NT2/D1 (cell line): ENCODE results near the gene ELP4.

Experiments used
- DNase-seq: peaks from one replicate; pipeline ENCODE4 v3.0.0-alpha.2; 2011; ENCODE audit warnings: low read depth, low spot score
- H3K27me3 ChIP-seq: 2 replicates; pipeline ENCODE4 v1.6.0; 2011; ENCODE audit warnings: mild to moderate bottlenecking; ENCODE audit not compliant: insufficient read length, insufficient read depth
- H3K36me3 ChIP-seq: 2 replicates; pipeline ENCODE4 v1.6.1; 2011; ENCODE audit warnings: mild to moderate bottlenecking, low read length, mixed read lengths; ENCODE audit not compliant: insufficient read depth, insufficient read length
- H3K4me1 ChIP-seq: 2 replicates; pipeline ENCODE4 v1.5.1; 2011; ENCODE audit not compliant: insufficient read depth, insufficient read length
- H3K4me3 ChIP-seq: 2 replicates; pipeline ENCODE4 v1.5.1; 2011; ENCODE audit warnings: low read depth; ENCODE audit not compliant: insufficient read length
- H3K9ac ChIP-seq: 2 replicates; pipeline ENCODE4 v1.6.0; 2011; ENCODE audit warnings: low read depth; ENCODE audit not compliant: insufficient read length
- H3K9me3 ChIP-seq: 2 replicates; pipeline ENCODE4 v1.5.1; 2011; ENCODE audit warnings: mild to moderate bottlenecking, low read length; ENCODE audit not compliant: insufficient read depth
- SUZ12 ChIP-seq: IDR thresholded peaks from 2 replicates; pipeline ENCODE4 v1.6.1; 2011; ENCODE audit not compliant: insufficient read length, insufficient read depth; ENCODE audit errors: extremely low read depth
- YY1 ChIP-seq: IDR thresholded peaks from 2 replicates; pipeline ENCODE4 v1.6.1; 2011; ENCODE audit not compliant: insufficient read length, insufficient read depth
- ZNF274 ChIP-seq: IDR thresholded peaks from 2 replicates; pipeline ENCODE4 v1.6.1; 2011; ENCODE audit warnings: mild to moderate bottlenecking, low read depth, low read length

The ELP4 gene

GRCh38 chr11:31810779-31811647, 301.4 kb downstream of the ELP4 start, which contains the start of gene PAX6:
Gene PAX6, minus strand, starts transcription at chr11:31811322. Its CDS starts 4,911 bp downstream, at chr11:31806411.
- Histone ChIP-seq H3K36me3 (no peaks in the 10 kb centered on the region), H3K9me3 (no peaks in the 10 kb centered on the region), H3K4me3 (peak within 1 kb of the TSS; percentile 24), H3K4me1 (peaks cover 7% of the 10 kb centered on the region), H3K9ac (no peak within 1 kb of the TSS), H3K27me3 (peaks cover 99% of the 10 kb centered on the region)
- no peak for DNase-seq
- TF ChIP-seq SUZ12 (no peak), ZNF274 (no peak), YY1 (no peak)

DNA sequence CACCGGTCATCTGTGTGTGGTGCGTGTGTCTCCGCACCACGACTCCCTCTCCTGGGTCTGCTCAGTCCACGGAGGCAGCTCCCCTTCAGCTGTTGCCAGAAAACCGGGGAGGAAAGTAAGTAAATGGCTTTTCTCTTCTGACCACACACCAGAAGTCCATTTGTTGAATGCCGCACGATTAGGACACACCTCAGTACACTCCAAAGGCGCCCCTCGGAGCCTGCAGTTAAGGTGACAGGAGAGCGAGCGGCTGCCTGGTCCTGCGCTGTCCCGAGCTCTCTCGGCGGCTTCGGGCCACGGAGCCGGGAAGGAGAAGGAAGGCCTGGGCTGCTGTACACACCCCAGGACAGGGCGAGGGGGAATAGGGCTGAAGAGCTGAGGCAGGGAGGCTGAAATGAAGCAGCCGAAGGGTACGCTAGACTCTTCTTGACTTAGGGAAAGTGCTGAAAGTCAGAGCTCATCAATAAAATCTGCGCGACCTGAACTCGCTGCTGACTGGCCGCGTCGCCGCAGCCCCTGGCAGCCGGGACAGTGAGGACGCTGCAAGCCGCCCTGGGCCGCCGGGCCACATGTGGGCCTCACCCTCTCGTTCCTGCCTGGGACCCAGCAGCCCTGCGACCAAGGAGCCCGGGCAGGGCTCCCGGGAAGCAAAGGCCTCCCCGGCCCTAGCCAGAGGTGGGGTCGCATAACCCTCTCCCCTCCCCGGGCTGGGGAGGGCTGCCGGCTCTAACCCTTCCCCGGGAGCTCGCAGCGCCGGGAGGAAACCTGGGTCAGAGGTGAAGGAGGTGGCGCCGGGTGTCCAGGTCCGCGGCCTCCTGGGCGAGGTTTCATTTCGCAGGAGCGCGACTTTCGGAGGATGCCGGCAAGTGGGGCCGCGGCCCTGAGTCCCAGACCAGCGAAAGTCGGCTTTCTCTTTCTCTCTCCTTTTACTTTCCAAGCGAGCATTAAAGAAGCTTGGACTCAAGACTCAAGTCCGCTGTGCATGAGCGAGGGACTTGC, 303.1 kb downstream of the ELP4 start:
- Histone ChIP-seq H3K27me3 (peaks cover 99% of the 10 kb centered on the region), H3K4me3 (peak overlapping the region; percentile 18), H3K9ac (peak overlapping the region; percentile 50), H3K36me3 (no peaks in the 10 kb centered on the region), H3K9me3 (no peaks in the 10 kb centered on the region), H3K4me1 (peaks cover 10% of the 10 kb centered on the region)
- peak; percentile 57 for TF ChIP-seq SUZ12
- no peak for TF ChIP-seq ZNF274
- no peak for DNase-seq

DNA sequence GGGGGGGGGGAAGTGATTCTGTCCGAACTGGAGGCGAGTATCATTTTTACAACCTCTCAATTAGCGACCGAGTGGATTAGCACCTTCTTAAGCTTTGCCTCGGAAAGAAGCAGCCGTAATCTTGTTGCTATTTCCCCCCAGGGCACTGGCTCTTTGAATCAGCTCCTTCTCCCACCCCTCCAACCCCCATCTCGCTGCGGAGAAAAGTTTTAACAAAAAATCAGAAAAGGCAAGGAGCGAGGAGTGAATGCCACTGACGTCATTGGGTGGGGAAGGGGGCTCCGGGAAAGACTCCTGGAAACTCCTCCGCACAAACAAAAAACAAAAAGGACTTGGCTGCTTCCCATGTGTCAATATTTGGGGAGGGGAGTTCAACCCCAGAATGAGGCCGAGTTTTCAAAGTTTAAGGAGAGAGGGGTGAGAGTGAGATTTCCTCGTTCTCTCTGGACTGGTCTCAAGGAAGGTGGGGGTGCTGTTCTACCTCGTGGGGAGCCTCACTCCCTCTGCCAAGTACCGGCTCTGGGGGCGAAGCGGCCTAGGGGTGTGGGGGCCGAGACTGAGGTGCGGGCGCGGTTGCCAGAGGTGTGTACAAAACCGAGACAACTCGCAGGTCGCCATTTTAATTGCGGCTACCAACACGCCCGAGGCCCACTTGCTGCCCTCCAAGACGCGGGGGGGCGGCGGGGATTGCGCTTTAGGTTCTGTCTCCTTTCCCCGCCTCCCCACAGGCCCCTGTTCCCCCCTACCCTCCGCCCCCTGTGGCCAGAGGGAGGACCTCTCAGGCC, 304.0 kb downstream of the ELP4 start:
- Histone ChIP-seq H3K9me3 (no peaks in the 10 kb centered on the region), H3K4me3 (peak overlapping the region; percentile 15), H3K4me1 (peaks cover 10% of the 10 kb centered on the region), H3K9ac (no peak overlapping the region), H3K27me3 (peaks cover 99% of the 10 kb centered on the region), H3K36me3 (no peaks in the 10 kb centered on the region)
- TF ChIP-seq ZNF274 (no peak), YY1 (no peak), SUZ12 (no peak)
- DNase-seq: no peak

GRCh38 chr11:31814176-31814868, 304.8 kb downstream of the ELP4 start:
- no peak for DNase-seq
- Histone ChIP-seq H3K9ac (peak overlapping the region; percentile 42), H3K4me3 (peak overlapping the region; percentile 15), H3K4me1 (peaks cover 13% of the 10 kb centered on the region), H3K27me3 (peaks cover 99% of the 10 kb centered on the region), H3K9me3 (no peaks in the 10 kb centered on the region), H3K36me3 (no peaks in the 10 kb centered on the region)
- TF ChIP-seq YY1 (no peak), SUZ12 (peak; percentile 63)

- H3K27me3 ChIP-seq: peaks cover 99% of the 10 kb centered on the region
- H3K9me3 ChIP-seq: no peaks in the 10 kb centered on the region
- no peak for DNase-seq
- no peak overlapping the region for H3K4me3 ChIP-seq
- H3K9ac ChIP-seq: no peak overlapping the region
- H3K36me3 ChIP-seq: no peaks in the 10 kb centered on the region
- peaks cover 11% of the 10 kb centered on the region for H3K4me1 ChIP-seq
- no peak for TF ChIP-seq SUZ12
- TF ChIP-seq ZNF274: no peak
- TF ChIP-seq YY1: no peak
Measured at GRCh38 chr11:31815711-31816467, 306.3 kb downstream of the ELP4 start.
